ENCODE results near the gene UBXN11. TPM values are rescaled to one million over a fixed set of nuclear protein-coding genes. Genes with fewer than 3 reads are reported as not detected.
A peak's percentile ranks its signal among the peaks of the same experiment; 100 is the strongest.

Gene UBXN11
- total and polyA plus RNA-seq, 2 donors from 2014 or later = 30.2 to 55.0 TPM

DNA sequence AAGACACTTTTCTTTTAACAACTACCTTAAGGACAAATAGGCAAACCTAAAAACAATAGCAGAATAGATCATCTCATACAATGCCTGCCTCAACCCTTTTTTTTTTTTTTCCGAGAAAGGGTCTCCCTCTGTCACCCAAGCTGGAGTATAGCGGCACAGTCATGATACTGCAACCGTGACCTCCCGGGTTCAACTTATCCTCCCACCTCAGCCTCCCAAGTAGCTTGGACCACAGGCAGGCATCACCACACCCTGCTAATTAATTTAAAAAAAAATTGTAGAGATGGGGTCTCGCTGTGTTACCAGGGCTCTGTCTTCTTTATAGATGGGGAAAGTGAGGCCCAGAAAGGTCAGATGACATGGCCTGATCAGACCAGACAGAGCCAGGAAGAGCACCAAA lies 18.6 kb downstream of the UBXN11 start:
- FAIRE-seq = no peak
- peak in 1 of 5 donors; percentile 8 for DNase-seq
- no peaks in the 10 kb centered on the region for H3K27me3 ChIP-seq (ENCODE audit: control insufficient read depth, insufficient read depth, low read length)
- H3K9me3 ChIP-seq (ENCODE audit: control insufficient read depth in 2 of 3, insufficient read depth in 1 of 3, low read length in 3 of 3) = no peaks in the 10 kb centered on the region
- H3K9ac ChIP-seq (ENCODE audit: low read length in 3 of 3) = no peak overlapping the region
- peaks cover 0 to 5% (median 0%) of the 10 kb centered on the region in 3 donors for H3K4me1 ChIP-seq (ENCODE audit: control insufficient read depth in 2 of 3, insufficient read depth in 2 of 3, low read depth in 1 of 3, low read length in 3 of 3)
- intact Hi-C loops (cut with DNase I) = no loop called here
- no peaks in the 10 kb centered on the region for H3K36me3 ChIP-seq (ENCODE audit: control insufficient read depth in 2 of 3, insufficient read depth in 3 of 3, low read length in 3 of 3)
- H3K4me3 ChIP-seq (ENCODE audit: low read length in 3 of 3) = no peak overlapping the region
- H3K27ac ChIP-seq (ENCODE audit: low read depth in 2 of 2, low read length in 2 of 2) = no peak overlapping the region
- TF ChIP-seq, protein P1, sequence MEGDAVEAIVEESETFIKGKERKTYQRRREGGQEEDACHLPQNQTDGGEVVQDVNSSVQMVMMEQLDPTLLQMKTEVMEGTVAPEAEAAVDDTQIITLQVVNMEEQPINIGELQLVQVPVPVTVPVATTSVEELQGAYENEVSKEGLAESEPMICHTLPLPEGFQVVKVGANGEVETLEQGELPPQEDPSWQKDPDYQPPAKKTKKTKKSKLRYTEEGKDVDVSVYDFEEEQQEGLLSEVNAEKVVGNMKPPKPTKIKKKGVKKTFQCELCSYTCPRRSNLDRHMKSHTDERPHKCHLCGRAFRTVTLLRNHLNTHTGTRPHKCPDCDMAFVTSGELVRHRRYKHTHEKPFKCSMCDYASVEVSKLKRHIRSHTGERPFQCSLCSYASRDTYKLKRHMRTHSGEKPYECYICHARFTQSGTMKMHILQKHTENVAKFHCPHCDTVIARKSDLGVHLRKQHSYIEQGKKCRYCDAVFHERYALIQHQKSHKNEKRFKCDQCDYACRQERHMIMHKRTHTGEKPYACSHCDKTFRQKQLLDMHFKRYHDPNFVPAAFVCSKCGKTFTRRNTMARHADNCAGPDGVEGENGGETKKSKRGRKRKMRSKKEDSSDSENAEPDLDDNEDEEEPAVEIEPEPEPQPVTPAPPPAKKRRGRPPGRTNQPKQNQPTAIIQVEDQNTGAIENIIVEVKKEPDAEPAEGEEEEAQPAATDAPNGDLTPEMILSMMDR (IDR thresholded peaks at IDR 0.05; ENCODE audit: borderline replicate concordance, extremely low read depth, insufficient read depth) = no peak

DNA sequence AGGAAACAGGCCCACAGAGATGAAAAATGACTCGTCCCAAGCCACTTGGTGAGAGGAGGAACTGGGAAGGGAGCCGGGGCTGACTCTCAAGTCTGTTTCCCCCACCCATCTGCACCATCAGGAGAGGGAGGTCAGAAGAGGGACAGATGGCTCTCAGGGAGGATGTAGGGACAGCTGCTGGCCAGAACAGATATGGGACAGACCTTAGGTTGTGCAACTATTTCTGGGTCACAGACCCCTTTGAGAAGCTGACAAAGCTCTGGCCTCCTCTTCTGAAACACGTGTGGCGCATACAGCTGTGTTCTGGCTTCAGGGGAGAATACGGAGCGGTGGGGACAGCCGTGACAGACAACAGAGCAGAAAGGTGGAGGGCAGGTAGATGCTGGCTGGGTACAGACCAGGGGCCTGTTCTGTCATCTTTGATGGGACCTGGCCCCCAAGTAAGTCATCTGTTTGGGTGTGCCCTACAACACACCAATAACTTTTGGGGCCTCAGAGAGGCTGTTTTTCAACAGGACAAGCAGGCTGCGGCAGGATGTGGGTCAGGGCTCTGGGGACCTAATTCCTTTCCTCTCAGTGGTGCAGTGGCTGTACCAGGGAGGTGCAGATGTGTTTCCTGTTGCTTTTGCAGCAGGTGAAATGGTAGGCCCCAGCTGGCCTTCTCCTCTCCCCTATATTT lies 19.3 kb downstream of the UBXN11 start:
- TF ChIP-seq, protein P1 (IDR thresholded peaks at IDR 0.05; ENCODE audit: borderline replicate concordance, extremely low read depth, insufficient read depth) = no peak
- Histone ChIP-seq H3K27ac (ENCODE audit: low read depth in 2 of 2, low read length in 2 of 2) (no peak overlapping the region), H3K27me3 (ENCODE audit: control insufficient read depth, insufficient read depth, low read length) (no peaks in the 10 kb centered on the region), H3K36me3 (ENCODE audit: control insufficient read depth in 2 of 3, insufficient read depth in 3 of 3, low read length in 3 of 3) (no peaks in the 10 kb centered on the region), H3K9ac (ENCODE audit: low read length in 3 of 3) (no peak overlapping the region), H3K4me1 (ENCODE audit: control insufficient read depth in 2 of 3, insufficient read depth in 2 of 3, low read depth in 1 of 3, low read length in 3 of 3) (peaks cover 0 to 5% (median 0%) of the 10 kb centered on the region in 3 donors), H3K9me3 (ENCODE audit: control insufficient read depth in 2 of 3, insufficient read depth in 1 of 3, low read length in 3 of 3) (no peaks in the 10 kb centered on the region), H3K4me3 (ENCODE audit: low read length in 3 of 3) (no peak overlapping the region)
- DNase-seq = peak in 1 of 5 donors; percentile 72
- intact Hi-C loops (cut with DNase I) = no loop called here
- no peak for FAIRE-seq

DNA sequence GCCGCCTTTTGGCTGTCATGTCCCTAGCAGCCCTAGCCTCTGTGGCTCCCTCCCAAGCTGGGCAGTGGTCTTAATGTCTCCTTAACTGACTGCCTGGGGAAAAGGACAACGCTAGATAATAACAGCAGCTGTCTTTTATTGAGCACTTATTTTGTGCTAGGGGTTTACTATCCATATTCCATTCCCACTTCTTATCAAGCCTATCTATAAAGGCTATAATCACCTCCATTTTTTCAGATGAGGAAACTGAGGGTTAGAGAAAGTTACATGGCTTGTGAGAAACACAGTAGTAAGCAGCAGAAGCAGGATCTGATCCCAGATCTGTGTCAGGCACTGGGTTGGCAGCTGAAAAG lies 20.4 kb downstream of the UBXN11 start:
- no peak for FAIRE-seq
- H3K4me3 ChIP-seq (ENCODE audit: low read length in 3 of 3) = no peak overlapping the region

More for the DNA sequence above, 20.4 kb downstream of the UBXN11 start:
- intact Hi-C loops (cut with DNase I) = no loop called here
- H3K4me1 ChIP-seq (ENCODE audit: control insufficient read depth in 2 of 3, insufficient read depth in 2 of 3, low read depth in 1 of 3, low read length in 3 of 3) = peaks cover 0 to 6% (median 0%) of the 10 kb centered on the region in 3 donors
- DNase-seq = peak in 1 of 5 donors; percentile 10
- H3K27me3 ChIP-seq (ENCODE audit: control insufficient read depth, insufficient read depth, low read length) = no peaks in the 10 kb centered on the region
- TF ChIP-seq, protein P1 (IDR thresholded peaks at IDR 0.05; ENCODE audit: borderline replicate concordance, extremely low read depth, insufficient read depth) = no peak
- no peaks in the 10 kb centered on the region for H3K36me3 ChIP-seq (ENCODE audit: control insufficient read depth in 2 of 3, insufficient read depth in 3 of 3, low read length in 3 of 3)
- no peak overlapping the region for H3K27ac ChIP-seq (ENCODE audit: low read depth in 2 of 2, low read length in 2 of 2)
- no peaks in the 10 kb centered on the region for H3K9me3 ChIP-seq (ENCODE audit: control insufficient read depth in 2 of 3, insufficient read depth in 1 of 3, low read length in 3 of 3)
- H3K9ac ChIP-seq (ENCODE audit: low read length in 3 of 3) = no peak overlapping the region
